ENCODE measurements around the gene SUPT4H1. TPM values are rescaled to one million over a fixed set of nuclear protein-coding genes. Genes with fewer than 3 reads are reported as not detected.

Gene SUPT4H1
- total RNA-seq, 2 donors from 2014 or later: 50.0 to 51.4 TPM

DNA sequence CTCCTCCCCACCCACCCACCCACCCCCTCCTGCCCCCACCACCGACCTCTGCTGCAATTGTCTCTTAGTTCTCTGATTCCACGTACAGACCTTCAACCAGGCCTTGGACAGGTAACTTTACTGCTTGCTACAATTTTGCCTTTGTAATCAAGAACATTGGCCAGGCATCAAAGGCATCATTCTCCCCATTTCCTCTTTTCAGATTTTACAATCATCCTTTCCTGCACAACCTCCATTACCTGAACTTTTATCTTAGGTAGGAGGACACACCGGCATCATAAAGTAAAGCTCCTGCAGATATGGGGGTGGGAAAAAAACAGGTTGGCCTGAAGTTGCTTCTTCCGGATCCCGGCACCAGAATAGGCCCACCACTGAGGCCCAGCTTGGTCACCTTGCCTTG lies 25.7 kb upstream of the SUPT4H1 start:
- no peak overlapping the region for H3K4me3 ChIP-seq
- no peak overlapping the region for H3K27ac ChIP-seq
- no peaks in the 10 kb centered on the region for H3K27me3 ChIP-seq
- H3K9me3 ChIP-seq: no peaks in the 10 kb centered on the region
- no peak for DNase-seq (ENCODE audit: low spot score)
- TF ChIP-seq, protein P1, sequence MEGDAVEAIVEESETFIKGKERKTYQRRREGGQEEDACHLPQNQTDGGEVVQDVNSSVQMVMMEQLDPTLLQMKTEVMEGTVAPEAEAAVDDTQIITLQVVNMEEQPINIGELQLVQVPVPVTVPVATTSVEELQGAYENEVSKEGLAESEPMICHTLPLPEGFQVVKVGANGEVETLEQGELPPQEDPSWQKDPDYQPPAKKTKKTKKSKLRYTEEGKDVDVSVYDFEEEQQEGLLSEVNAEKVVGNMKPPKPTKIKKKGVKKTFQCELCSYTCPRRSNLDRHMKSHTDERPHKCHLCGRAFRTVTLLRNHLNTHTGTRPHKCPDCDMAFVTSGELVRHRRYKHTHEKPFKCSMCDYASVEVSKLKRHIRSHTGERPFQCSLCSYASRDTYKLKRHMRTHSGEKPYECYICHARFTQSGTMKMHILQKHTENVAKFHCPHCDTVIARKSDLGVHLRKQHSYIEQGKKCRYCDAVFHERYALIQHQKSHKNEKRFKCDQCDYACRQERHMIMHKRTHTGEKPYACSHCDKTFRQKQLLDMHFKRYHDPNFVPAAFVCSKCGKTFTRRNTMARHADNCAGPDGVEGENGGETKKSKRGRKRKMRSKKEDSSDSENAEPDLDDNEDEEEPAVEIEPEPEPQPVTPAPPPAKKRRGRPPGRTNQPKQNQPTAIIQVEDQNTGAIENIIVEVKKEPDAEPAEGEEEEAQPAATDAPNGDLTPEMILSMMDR (IDR thresholded peaks at IDR 0.05): no peak
- no peaks in the 10 kb centered on the region for H3K36me3 ChIP-seq
- H3K4me1 ChIP-seq: no peaks in the 10 kb centered on the region

DNA sequence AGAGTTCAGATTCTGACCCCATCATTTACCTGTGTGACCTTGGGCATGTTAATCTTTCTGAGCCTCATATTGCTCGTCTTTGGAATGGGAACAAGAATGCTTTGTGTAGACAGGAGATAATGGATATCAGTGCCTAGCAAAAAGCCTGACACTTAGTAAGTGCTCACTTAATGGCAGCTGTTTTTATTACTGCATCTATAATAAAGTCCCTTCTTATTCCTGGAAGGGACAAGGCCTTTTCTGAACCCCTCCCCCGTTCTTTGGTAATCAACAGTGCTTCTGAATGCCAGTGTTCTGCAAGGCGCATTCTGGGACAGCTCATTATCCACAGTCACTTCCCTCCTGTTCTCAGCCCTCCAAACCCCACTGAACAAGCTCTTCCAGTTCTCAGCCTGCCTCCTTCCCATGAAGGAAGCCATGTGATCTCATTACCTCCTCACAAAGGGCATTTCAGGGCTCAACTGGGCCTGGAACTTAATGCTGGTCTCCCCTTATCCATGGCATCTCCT lies 25.1 kb upstream of the SUPT4H1 start:
- no peaks in the 10 kb centered on the region for H3K9me3 ChIP-seq
- no peak overlapping the region for H3K27ac ChIP-seq
- H3K4me1 ChIP-seq: no peaks in the 10 kb centered on the region
- no peak for DNase-seq (ENCODE audit: low spot score)
- no peak overlapping the region for H3K4me3 ChIP-seq
- no peaks in the 10 kb centered on the region for H3K27me3 ChIP-seq
- TF ChIP-seq, protein P1 (IDR thresholded peaks at IDR 0.05): no peak
- H3K36me3 ChIP-seq: no peaks in the 10 kb centered on the region

DNA sequence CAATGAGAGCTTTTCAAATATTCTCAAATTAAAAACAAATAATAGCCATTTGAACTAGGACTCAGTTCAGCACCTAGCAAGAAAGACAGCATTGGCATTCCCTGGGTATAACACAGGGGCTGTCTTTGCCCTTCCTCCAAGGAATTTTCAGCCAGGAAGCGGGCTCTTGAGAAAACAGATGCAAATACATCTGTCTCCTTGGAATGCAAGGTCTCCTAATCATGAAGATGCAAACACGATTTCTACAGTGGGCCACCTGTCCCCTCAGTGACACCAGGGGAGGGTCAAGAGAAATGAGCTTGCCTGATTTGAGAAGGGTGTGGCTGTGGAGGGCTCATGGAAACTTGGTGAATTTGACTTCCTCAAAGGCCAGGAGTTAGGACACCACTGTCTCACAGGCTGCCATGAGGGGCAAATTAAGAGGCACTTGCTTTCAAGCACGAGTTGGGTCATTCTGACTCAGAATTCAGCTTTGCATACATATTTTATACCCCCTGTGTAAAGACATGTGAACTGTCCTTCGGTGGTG lies 24.5 kb upstream of the SUPT4H1 start:
- Histone ChIP-seq H3K4me1 (no peaks in the 10 kb centered on the region), H3K27ac (no peak overlapping the region), H3K9me3 (no peaks in the 10 kb centered on the region), H3K4me3 (no peak overlapping the region), H3K27me3 (no peaks in the 10 kb centered on the region), H3K36me3 (no peaks in the 10 kb centered on the region)
- TF ChIP-seq, protein P1 (IDR thresholded peaks at IDR 0.05): no peak
- no peak for DNase-seq (ENCODE audit: low spot score)

DNA sequence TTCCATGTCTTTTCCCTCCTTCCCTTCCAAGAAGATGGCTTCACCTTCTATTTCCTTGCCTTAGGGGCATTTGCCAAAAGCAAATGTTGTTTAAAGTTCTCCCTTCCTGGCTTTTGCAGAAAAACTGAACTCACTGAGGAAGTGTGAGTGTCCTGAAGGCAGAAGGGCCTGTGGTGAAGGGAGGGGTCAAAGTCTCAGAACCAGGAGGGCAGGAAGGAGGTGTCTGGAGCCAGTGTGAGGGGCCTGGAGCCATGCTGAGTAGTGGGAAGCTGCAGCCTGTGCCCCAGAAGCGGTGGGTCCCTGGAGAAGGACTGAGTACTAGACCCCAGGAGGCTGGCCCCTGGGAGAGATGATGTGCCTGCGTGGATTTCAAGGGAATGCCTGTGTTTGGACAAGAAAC lies 23.8 kb upstream of the SUPT4H1 start:
- DNase-seq (ENCODE audit: low spot score): no peak
- no peaks in the 10 kb centered on the region for H3K9me3 ChIP-seq

DNA sequence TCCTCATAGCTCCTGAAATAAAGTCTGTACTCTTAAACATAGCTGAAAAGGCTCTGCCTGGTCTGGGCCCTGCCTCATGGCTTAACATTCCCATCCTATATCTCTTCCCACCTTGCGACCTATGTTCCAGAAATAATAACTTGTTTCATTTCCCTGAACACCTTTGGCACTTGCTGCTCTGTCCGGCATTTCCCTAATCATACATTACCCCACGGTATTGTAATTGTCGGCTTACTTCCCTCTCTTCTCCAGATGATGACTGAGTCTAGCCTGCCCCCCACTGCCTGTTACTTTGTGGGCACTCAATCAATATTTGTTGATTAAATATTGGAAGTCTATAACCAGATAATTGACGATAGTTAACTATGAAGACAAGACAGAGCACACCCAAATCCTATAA lies 23.3 kb upstream of the SUPT4H1 start:
- Histone ChIP-seq H3K36me3 (no peaks in the 10 kb centered on the region), H3K27ac (no peak overlapping the region), H3K4me3 (no peak overlapping the region), H3K27me3 (no peaks in the 10 kb centered on the region), H3K4me1 (no peaks in the 10 kb centered on the region), H3K9me3 (no peaks in the 10 kb centered on the region)
- DNase-seq (ENCODE audit: low spot score): no peak
- TF ChIP-seq, protein P1 (IDR thresholded peaks at IDR 0.05): no peak

More for the DNA sequence above, 23.8 kb upstream of the SUPT4H1 start:
- Histone ChIP-seq H3K4me1 (no peaks in the 10 kb centered on the region), H3K4me3 (no peak overlapping the region), H3K36me3 (no peaks in the 10 kb centered on the region), H3K27ac (no peak overlapping the region), H3K27me3 (no peaks in the 10 kb centered on the region)
- TF ChIP-seq, protein P1 (IDR thresholded peaks at IDR 0.05): no peak

DNA sequence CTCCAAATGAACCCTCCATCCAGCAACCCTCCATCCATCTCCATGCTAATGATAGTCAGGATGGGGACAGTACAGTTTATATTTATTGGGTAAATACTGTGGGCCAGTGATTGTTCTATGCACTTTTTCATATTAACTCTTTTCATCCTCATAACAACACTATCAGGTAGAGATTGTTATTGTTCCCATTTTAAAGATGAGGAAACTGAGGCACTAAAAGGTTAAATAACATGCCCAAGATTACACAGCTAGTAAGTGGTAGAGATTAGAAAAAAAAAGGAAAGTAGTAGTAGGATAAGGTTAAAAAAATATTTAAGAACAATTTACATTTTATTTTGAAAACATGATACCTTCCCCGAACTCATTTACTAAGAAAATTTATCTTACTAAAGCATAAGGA lies 21.9 kb upstream of the SUPT4H1 start:
- TF ChIP-seq, protein P1 (IDR thresholded peaks at IDR 0.05): no peak
- no peak for DNase-seq (ENCODE audit: low spot score)
- no peak overlapping the region for H3K27ac ChIP-seq
- no peaks in the 10 kb centered on the region for H3K36me3 ChIP-seq
- H3K9me3 ChIP-seq: no peaks in the 10 kb centered on the region
- H3K4me3 ChIP-seq: no peak overlapping the region
- H3K4me1 ChIP-seq: no peaks in the 10 kb centered on the region
- no peaks in the 10 kb centered on the region for H3K27me3 ChIP-seq

Measured in right atrium auricular region (tissue), 2 donors.